Measurements from ENCODE around the gene COL21A1.

COL21A1 gene

GRCh38 chr6:56047931-56048540 lies 199.3 kb downstream of the COL21A1 start:
- Mint-ChIP-seq H3K9me3 (no peaks in the 10 kb centered on the region), H3K27me3 (no peaks in the 10 kb centered on the region), H3K4me3 (no peak overlapping the region), H3K4me1 (no peaks in the 10 kb centered on the region), H3K27ac (ENCODE audit: low read depth) (no peak overlapping the region), H3K36me3 (ENCODE audit: insufficient read depth) (peaks cover 1% of the 10 kb centered on the region)
- DNase-seq (ENCODE audit: low spot score in 2 of 2) (no peak), ATAC-seq (replicated peaks; ENCODE audit: extremely low read depth, poor library complexity, severe bottlenecking) (no peak)

DNA sequence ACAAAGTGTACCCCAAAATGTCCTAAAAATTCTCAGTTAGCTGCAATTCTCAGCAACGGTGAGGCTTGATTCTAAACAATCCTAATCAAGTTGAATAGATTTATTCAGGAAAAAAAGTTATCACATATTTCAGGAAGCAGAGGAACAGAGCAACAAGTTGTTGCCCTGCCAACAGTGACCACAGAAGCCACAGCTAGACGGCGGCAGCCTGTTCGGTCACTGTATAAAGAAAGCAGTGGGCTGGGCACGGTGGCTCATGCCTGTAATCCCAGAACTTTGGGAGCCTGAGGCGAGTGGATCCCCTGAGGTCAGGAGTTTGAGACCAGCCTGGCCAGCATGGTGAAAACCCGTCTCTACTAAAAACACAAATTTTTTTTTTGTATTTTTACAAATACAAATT lies 200.8 kb downstream of the COL21A1 start:
- Mint-ChIP-seq H3K4me1 (no peaks in the 10 kb centered on the region), H3K27me3 (no peaks in the 10 kb centered on the region), H3K4me3 (no peak overlapping the region), H3K27ac (ENCODE audit: low read depth) (no peak overlapping the region), H3K9me3 (peaks cover 4% of the 10 kb centered on the region), H3K36me3 (ENCODE audit: insufficient read depth) (peaks cover 1% of the 10 kb centered on the region)
- no peak for DNase-seq (ENCODE audit: low spot score in 2 of 2)
- ATAC-seq (replicated peaks; ENCODE audit: extremely low read depth, poor library complexity, severe bottlenecking) = no peak

GRCh38 chr6:56043761-56044160 lies 203.6 kb downstream of the COL21A1 start:
- H3K9me3 Mint-ChIP-seq = peaks cover 7% of the 10 kb centered on the region
- H3K4me1 Mint-ChIP-seq = no peaks in the 10 kb centered on the region
- H3K27ac Mint-ChIP-seq (ENCODE audit: low read depth) = no peak overlapping the region
- H3K4me3 Mint-ChIP-seq = no peak overlapping the region
- no peaks in the 10 kb centered on the region for H3K27me3 Mint-ChIP-seq
- ATAC-seq (replicated peaks; ENCODE audit: extremely low read depth, poor library complexity, severe bottlenecking) (no peak), DNase-seq (ENCODE audit: low spot score in 2 of 2) (no peak)
- H3K36me3 Mint-ChIP-seq (ENCODE audit: insufficient read depth) = peaks cover 1% of the 10 kb centered on the region

DNA sequence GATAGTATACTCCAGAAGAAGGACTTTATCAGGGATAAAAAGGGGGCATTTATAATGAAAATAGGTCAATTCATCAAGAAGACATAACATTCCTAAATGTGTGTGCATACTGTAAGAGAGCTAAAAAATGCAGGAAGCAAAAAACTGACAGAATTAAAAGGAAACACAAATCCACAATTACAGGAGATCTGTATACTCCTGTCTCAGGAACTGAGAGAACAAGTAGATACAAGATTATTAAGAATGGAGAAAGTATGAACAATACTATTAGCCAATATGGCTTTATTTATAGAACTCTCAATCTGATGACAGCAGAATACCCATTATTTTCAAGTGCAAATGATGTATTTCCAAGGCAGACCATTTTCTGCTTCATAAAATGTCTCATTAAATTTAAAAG lies 204.3 kb downstream of the COL21A1 start:
- no peaks in the 10 kb centered on the region for H3K27me3 Mint-ChIP-seq
- no peak for DNase-seq (ENCODE audit: low spot score in 2 of 2)
- H3K4me3 Mint-ChIP-seq = no peak overlapping the region

GRCh38 chr6:56041591-56041990 lies 205.8 kb downstream of the COL21A1 start:
- H3K4me3 Mint-ChIP-seq = no peak overlapping the region

More for the DNA sequence above, 204.3 kb downstream of the COL21A1 start:
- Mint-ChIP-seq H3K9me3 (peaks cover 12% of the 10 kb centered on the region), H3K27ac (ENCODE audit: low read depth) (no peak overlapping the region), H3K36me3 (ENCODE audit: insufficient read depth) (peaks cover 1% of the 10 kb centered on the region), H3K4me1 (no peaks in the 10 kb centered on the region)
- no peak for ATAC-seq (replicated peaks; ENCODE audit: extremely low read depth, poor library complexity, severe bottlenecking)

GRCh38 chr6:56040889-56041301 lies 206.5 kb downstream of the COL21A1 start:
- Mint-ChIP-seq H3K9me3 (peaks cover 22% of the 10 kb centered on the region), H3K4me1 (no peaks in the 10 kb centered on the region), H3K36me3 (ENCODE audit: insufficient read depth) (peaks cover 2% of the 10 kb centered on the region), H3K4me3 (no peak overlapping the region), H3K27ac (ENCODE audit: low read depth) (no peak overlapping the region), H3K27me3 (no peaks in the 10 kb centered on the region)
- ATAC-seq (replicated peaks; ENCODE audit: extremely low read depth, poor library complexity, severe bottlenecking) = no peak
- DNase-seq (ENCODE audit: low spot score in 2 of 2) = no peak

More at GRCh38 chr6:56041591-56041990, 205.8 kb downstream of the COL21A1 start:
- no peaks in the 10 kb centered on the region for H3K4me1 Mint-ChIP-seq
- peaks cover 2% of the 10 kb centered on the region for H3K36me3 Mint-ChIP-seq (ENCODE audit: insufficient read depth)
- H3K27me3 Mint-ChIP-seq = no peaks in the 10 kb centered on the region
- H3K27ac Mint-ChIP-seq (ENCODE audit: low read depth) = no peak overlapping the region
- H3K9me3 Mint-ChIP-seq = peaks cover 18% of the 10 kb centered on the region
- DNase-seq (ENCODE audit: low spot score in 2 of 2) (no peak), ATAC-seq (replicated peaks; ENCODE audit: extremely low read depth, poor library complexity, severe bottlenecking) (no peak)

- Mint-ChIP-seq H3K27ac (ENCODE audit: low read depth) (no peak overlapping the region), H3K27me3 (no peaks in the 10 kb centered on the region), H3K4me1 (no peaks in the 10 kb centered on the region), H3K9me3 (peaks cover 22% of the 10 kb centered on the region), H3K4me3 (no peak overlapping the region), H3K36me3 (ENCODE audit: insufficient read depth) (peaks cover 2% of the 10 kb centered on the region)
- ATAC-seq (replicated peaks; ENCODE audit: extremely low read depth, poor library complexity, severe bottlenecking) (no peak), DNase-seq (ENCODE audit: low spot score in 2 of 2) (no peak)
Observed at GRCh38 chr6:56040223-56040622, 207.2 kb downstream of the COL21A1 start.

DNA sequence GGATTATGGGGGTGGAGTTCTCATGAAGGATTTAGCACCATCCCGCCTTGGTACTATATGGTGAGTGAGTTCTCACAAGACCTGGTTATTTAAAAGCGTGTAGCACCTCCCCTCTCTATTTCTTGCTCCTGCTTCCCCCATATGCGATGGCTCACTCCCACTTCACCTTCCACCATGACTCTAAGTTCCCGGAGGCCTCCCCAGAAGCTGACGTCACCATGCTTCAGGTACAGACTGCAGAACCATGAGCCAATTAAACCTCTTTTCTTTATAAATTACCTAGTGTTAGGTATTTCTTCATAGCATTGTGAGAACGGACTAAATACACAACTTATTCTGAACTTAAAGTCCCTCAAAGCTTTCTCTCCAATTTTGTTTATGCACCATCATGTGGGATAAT lies 208.6 kb downstream of the COL21A1 start:
- DNase-seq (ENCODE audit: low spot score in 2 of 2) = no peak
- no peaks in the 10 kb centered on the region for H3K4me1 Mint-ChIP-seq
- no peak overlapping the region for H3K4me3 Mint-ChIP-seq
- ATAC-seq (replicated peaks; ENCODE audit: extremely low read depth, poor library complexity, severe bottlenecking) = no peak
- peaks cover 22% of the 10 kb centered on the region for H3K9me3 Mint-ChIP-seq
- no peaks in the 10 kb centered on the region for H3K27me3 Mint-ChIP-seq
- H3K27ac Mint-ChIP-seq (ENCODE audit: low read depth) = no peak overlapping the region
- peaks cover 2% of the 10 kb centered on the region for H3K36me3 Mint-ChIP-seq (ENCODE audit: insufficient read depth)

GRCh38 chr6:56037601-56038000 lies 209.8 kb downstream of the COL21A1 start:
- no peak overlapping the region for H3K4me3 Mint-ChIP-seq
- H3K36me3 Mint-ChIP-seq (ENCODE audit: insufficient read depth) = peaks cover 2% of the 10 kb centered on the region
- H3K9me3 Mint-ChIP-seq = peaks cover 22% of the 10 kb centered on the region
- H3K27ac Mint-ChIP-seq (ENCODE audit: low read depth) = no peak overlapping the region
- no peak for DNase-seq (ENCODE audit: low spot score in 2 of 2)
- H3K27me3 Mint-ChIP-seq = no peaks in the 10 kb centered on the region
- ATAC-seq (replicated peaks; ENCODE audit: extremely low read depth, poor library complexity, severe bottlenecking) = no peak
- H3K4me1 Mint-ChIP-seq = no peaks in the 10 kb centered on the region

DNA sequence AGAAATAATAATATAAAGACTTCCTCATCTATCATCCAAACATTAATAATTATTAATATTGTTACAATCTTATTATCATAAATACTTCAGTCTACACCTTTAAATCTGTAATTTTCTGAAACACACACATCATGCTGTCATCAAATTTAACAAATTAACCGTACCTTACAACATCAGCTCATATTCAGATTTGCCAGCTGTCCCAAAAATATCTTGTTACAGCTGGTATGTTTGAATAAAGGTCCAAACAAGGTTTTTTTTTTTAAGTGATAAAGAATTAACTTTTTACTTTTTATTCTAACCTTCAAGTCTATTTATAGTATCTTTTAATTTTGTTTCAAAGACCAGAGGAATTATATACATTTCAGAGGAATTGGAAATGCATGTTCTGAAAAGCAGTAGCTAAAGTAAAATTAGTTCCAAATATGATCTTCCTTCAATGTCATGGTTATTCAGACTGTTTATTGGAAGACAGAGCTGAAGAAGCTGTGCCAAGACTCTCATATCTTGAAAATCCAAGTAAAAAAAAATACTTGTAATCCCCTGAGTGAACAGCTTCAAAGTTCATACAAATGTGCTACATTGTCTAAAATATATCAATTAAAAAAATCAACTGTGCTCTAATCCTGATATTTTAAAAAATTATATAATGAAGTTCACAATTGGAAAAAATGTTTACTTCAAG lies 210.3 kb downstream of the COL21A1 start:
- Mint-ChIP-seq H3K36me3 (ENCODE audit: insufficient read depth) (peaks cover 2% of the 10 kb centered on the region), H3K4me1 (no peaks in the 10 kb centered on the region), H3K27me3 (no peaks in the 10 kb centered on the region), H3K9me3 (peaks cover 22% of the 10 kb centered on the region), H3K4me3 (no peak overlapping the region), H3K27ac (ENCODE audit: low read depth) (no peak overlapping the region)
- DNase-seq (ENCODE audit: low spot score in 2 of 2) = no peak
- ATAC-seq (replicated peaks; ENCODE audit: extremely low read depth, poor library complexity, severe bottlenecking) = no peak

DNA sequence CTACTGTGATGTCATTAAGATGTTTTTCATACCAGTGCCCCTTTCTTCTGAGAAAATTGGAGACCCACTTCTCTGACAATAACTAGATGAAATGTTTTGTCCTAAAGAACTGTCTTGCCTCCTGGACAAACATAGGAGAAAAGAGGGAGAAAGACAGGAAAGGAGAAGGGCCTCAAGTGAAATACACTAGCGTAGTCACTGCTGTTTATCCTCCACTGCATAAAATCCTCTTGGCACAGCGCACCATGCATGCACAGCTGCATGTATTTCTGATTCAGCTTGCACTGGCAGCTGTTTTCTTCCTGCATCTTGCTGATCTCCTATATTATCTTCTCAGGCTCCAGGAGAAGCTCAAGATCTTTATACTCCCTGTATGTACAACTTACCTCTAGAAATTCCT lies 214.0 kb downstream of the COL21A1 start:
- H3K4me1 Mint-ChIP-seq = no peaks in the 10 kb centered on the region
- DNase-seq (ENCODE audit: low spot score in 2 of 2) = no peak
- no peaks in the 10 kb centered on the region for H3K27me3 Mint-ChIP-seq
- no peak overlapping the region for H3K4me3 Mint-ChIP-seq
- peaks cover 27% of the 10 kb centered on the region for H3K9me3 Mint-ChIP-seq
- H3K27ac Mint-ChIP-seq (ENCODE audit: low read depth) = no peak overlapping the region
- peaks cover 2% of the 10 kb centered on the region for H3K36me3 Mint-ChIP-seq (ENCODE audit: insufficient read depth)
- no peak for ATAC-seq (replicated peaks; ENCODE audit: extremely low read depth, poor library complexity, severe bottlenecking)

GRCh38 chr6:56032715-56033260 lies 214.6 kb downstream of the COL21A1 start:
- DNase-seq (ENCODE audit: low spot score in 2 of 2) (no peak), ATAC-seq (replicated peaks; ENCODE audit: extremely low read depth, poor library complexity, severe bottlenecking) (no peak)
- no peak overlapping the region for H3K4me3 Mint-ChIP-seq
- peaks cover 21% of the 10 kb centered on the region for H3K9me3 Mint-ChIP-seq
- no peak overlapping the region for H3K27ac Mint-ChIP-seq (ENCODE audit: low read depth)
- H3K27me3 Mint-ChIP-seq = no peaks in the 10 kb centered on the region
- H3K4me1 Mint-ChIP-seq = no peaks in the 10 kb centered on the region
- H3K36me3 Mint-ChIP-seq (ENCODE audit: insufficient read depth) = peaks cover 2% of the 10 kb centered on the region

GRCh38 chr6:56027865-56028264 lies 219.5 kb downstream of the COL21A1 start:
- DNase-seq (ENCODE audit: low spot score in 2 of 2) = no peak
- no peak overlapping the region for H3K4me3 Mint-ChIP-seq
- H3K9me3 Mint-ChIP-seq = peaks cover 19% of the 10 kb centered on the region
- no peaks in the 10 kb centered on the region for H3K4me1 Mint-ChIP-seq
- no peak overlapping the region for H3K27ac Mint-ChIP-seq (ENCODE audit: low read depth)
- no peaks in the 10 kb centered on the region for H3K27me3 Mint-ChIP-seq
- H3K36me3 Mint-ChIP-seq (ENCODE audit: insufficient read depth) = no peaks in the 10 kb centered on the region
- ATAC-seq (replicated peaks; ENCODE audit: extremely low read depth, poor library complexity, severe bottlenecking) = no peak
